ENCODE results near the gene FTO.

FTO gene

DNA sequence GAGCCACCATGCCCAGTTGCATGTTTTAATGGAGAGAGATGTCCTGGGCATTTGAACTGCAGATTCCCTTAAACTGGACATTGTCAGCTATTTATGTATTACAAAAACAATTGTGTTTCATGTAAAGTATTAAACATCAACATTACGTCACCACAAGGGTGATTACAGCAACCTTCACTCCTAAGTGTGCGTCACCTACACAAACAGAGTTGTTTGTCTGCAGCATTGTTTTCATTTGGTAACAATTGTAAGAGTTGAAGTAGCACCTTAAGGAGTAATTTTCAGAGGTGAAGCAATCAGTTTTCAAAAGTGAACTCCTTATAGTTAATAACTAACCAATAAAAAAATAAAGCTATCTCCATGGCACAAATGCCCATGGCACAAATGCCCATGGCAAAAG, 311.2 kb downstream of the FTO start:
- no peak for DNase-seq (ENCODE audit: low read depth)
- no peak overlapping the region for H3K4me3 ChIP-seq (ENCODE audit: control insufficient read depth, low read depth, low read length)
- TF ChIP-seq, protein P1, sequence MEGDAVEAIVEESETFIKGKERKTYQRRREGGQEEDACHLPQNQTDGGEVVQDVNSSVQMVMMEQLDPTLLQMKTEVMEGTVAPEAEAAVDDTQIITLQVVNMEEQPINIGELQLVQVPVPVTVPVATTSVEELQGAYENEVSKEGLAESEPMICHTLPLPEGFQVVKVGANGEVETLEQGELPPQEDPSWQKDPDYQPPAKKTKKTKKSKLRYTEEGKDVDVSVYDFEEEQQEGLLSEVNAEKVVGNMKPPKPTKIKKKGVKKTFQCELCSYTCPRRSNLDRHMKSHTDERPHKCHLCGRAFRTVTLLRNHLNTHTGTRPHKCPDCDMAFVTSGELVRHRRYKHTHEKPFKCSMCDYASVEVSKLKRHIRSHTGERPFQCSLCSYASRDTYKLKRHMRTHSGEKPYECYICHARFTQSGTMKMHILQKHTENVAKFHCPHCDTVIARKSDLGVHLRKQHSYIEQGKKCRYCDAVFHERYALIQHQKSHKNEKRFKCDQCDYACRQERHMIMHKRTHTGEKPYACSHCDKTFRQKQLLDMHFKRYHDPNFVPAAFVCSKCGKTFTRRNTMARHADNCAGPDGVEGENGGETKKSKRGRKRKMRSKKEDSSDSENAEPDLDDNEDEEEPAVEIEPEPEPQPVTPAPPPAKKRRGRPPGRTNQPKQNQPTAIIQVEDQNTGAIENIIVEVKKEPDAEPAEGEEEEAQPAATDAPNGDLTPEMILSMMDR (IDR thresholded peaks at IDR 0.05; ENCODE audit: control insufficient read depth, insufficient read depth, low read depth, low read length, missing control alignments): no peak

- no peak for DNase-seq (ENCODE audit: low read depth)
- H3K4me3 ChIP-seq (ENCODE audit: control insufficient read depth, low read depth, low read length): no peak overlapping the region
- TF ChIP-seq, protein P1 (IDR thresholded peaks at IDR 0.05; ENCODE audit: control insufficient read depth, insufficient read depth, low read depth, low read length, missing control alignments): no peak
Observed at GRCh38 chr16:54022362-54022761, 318.4 kb downstream of the FTO start.

- H3K4me3 ChIP-seq (ENCODE audit: control insufficient read depth, low read depth, low read length): no peak overlapping the region
- DNase-seq (ENCODE audit: low read depth): no peak
- TF ChIP-seq, protein P1 (IDR thresholded peaks at IDR 0.05; ENCODE audit: control insufficient read depth, insufficient read depth, low read depth, low read length, missing control alignments): no peak
Observed at GRCh38 chr16:54026456-54026855, 322.5 kb downstream of the FTO start.

- peak; percentile 27 for DNase-seq (ENCODE audit: low read depth)
- TF ChIP-seq, protein P1 (IDR thresholded peaks at IDR 0.05; ENCODE audit: control insufficient read depth, insufficient read depth, low read depth, low read length, missing control alignments): no peak
- H3K4me3 ChIP-seq (ENCODE audit: control insufficient read depth, low read depth, low read length): no peak overlapping the region
Observed at GRCh38 chr16:54027062-54027461, 323.1 kb downstream of the FTO start.

- no peak for DNase-seq (ENCODE audit: low read depth)
- no peak overlapping the region for H3K4me3 ChIP-seq (ENCODE audit: control insufficient read depth, low read depth, low read length)
- TF ChIP-seq, protein P1 (IDR thresholded peaks at IDR 0.05; ENCODE audit: control insufficient read depth, insufficient read depth, low read depth, low read length, missing control alignments): no peak
Observed at GRCh38 chr16:54027558-54027957, 323.6 kb downstream of the FTO start.

GRCh38 chr16:54027995-54028394, 324.0 kb downstream of the FTO start:
- DNase-seq (ENCODE audit: low read depth): no peak
- no peak overlapping the region for H3K4me3 ChIP-seq (ENCODE audit: control insufficient read depth, low read depth, low read length)
- TF ChIP-seq, protein P1 (IDR thresholded peaks at IDR 0.05; ENCODE audit: control insufficient read depth, insufficient read depth, low read depth, low read length, missing control alignments): no peak

- no peak for DNase-seq (ENCODE audit: low read depth)
Observed at GRCh38 chr16:54030451-54030850, 326.5 kb downstream of the FTO start.

More at GRCh38 chr16:54030451-54030850, 326.5 kb downstream of the FTO start:
- no peak overlapping the region for H3K4me3 ChIP-seq (ENCODE audit: control insufficient read depth, low read depth, low read length)
- TF ChIP-seq, protein P1 (IDR thresholded peaks at IDR 0.05; ENCODE audit: control insufficient read depth, insufficient read depth, low read depth, low read length, missing control alignments): no peak

Measured in AG09309 (cell line).